HepG2 (cell line): Measurements from ENCODE around the gene S100Z. TPM values are rescaled to one million over a fixed set of nuclear protein-coding genes. Genes with fewer than 3 reads are reported as not detected.
A peak's percentile ranks its signal among the peaks of the same experiment; 100 is the strongest.

Experiments used
- DMTF1 ChIP-seq: sonication (generic); formaldehyde crosslinking; IDR thresholded peaks from 2 replicates; pipeline ENCODE4 v1.4.0; 2020; ENCODE audit warnings: mild to moderate bottlenecking, missing genetic modification reagents
- GLI4 ChIP-seq: sonication (generic); formaldehyde crosslinking; IDR thresholded peaks from 2 replicates; pipeline ENCODE4 v1.5.1; 2020; ENCODE audit warnings: missing genetic modification reagents, mild to moderate bottlenecking, moderate library complexity, borderline replicate concordance
- GPN1 ChIP-seq: sonication (generic); formaldehyde crosslinking; IDR thresholded peaks from 2 replicates; pipeline ENCODE4 v1.5.1; 2020; ENCODE audit warnings: missing genetic modification reagents, borderline replicate concordance
- GRHL1 ChIP-seq: sonication (generic); formaldehyde crosslinking; conservative IDR thresholded peaks from 2 replicates; pipeline ENCODE4 v1.8.0; 2022; ENCODE audit warnings: missing genetic modification reagents
- KDM5B ChIP-seq: sonication (generic); formaldehyde crosslinking; IDR thresholded peaks from 2 replicates; pipeline ENCODE4 v1.4.0; 2020; ENCODE audit warnings: missing genetic modification reagents, mild to moderate bottlenecking, borderline replicate concordance
- KLF16 ChIP-seq, 2 experiments: sonication (generic) in 1 of 2; formaldehyde crosslinking in 1 of 2; IDR thresholded peaks; 2 replicates each; pipeline versions ENCODE4 v1.6.1 to v1.8.0; 2016 to 2023; ENCODE audit warnings: missing genetic modification reagents in 2 of 2, missing compliant biosample characterization in 1 of 2
- NFKB2 ChIP-seq: sonication (generic); formaldehyde crosslinking; IDR thresholded peaks from 2 replicates; pipeline ENCODE4 v1.4.0; 2020; ENCODE audit warnings: missing genetic modification reagents, borderline replicate concordance
- NFYB ChIP-seq: sonication (generic); formaldehyde crosslinking; IDR thresholded peaks from 2 replicates; pipeline ENCODE4 v1.4.0; 2020; ENCODE audit warnings: missing genetic modification reagents
- SKI ChIP-seq: fragments of 450-650 bp; IDR thresholded peaks from one replicate; pipeline ENCODE4 v1.6.1; 2018; ENCODE audit warnings: mild to moderate bottlenecking; ENCODE audit not compliant: partially characterized antibody
- TARDBP ChIP-seq: sonication (generic); formaldehyde crosslinking; IDR thresholded peaks from 2 replicates; pipeline ENCODE4 v1.8.0; 2022; ENCODE audit warnings: mild to moderate bottlenecking, missing genetic modification reagents
- TCF7 ChIP-seq: sonication (generic); IDR thresholded peaks from 2 replicates; pipeline ENCODE4 v1.6.1; 2016; ENCODE audit warnings: antibody characterized with exemption, low read depth
- ZFX ChIP-seq: sonication (generic); formaldehyde crosslinking; IDR thresholded peaks from 2 replicates; pipeline ENCODE4 v1.4.0; 2020; ENCODE audit warnings: mild to moderate bottlenecking, low read depth, missing genetic modification reagents, moderate library complexity
- ZNF143 ChIP-seq: sonication (generic); formaldehyde crosslinking; IDR thresholded peaks from 2 replicates; pipeline ENCODE4 v1.4.0; 2020; ENCODE audit warnings: missing genetic modification reagents
- ZNF280B ChIP-seq: sonication (generic); formaldehyde crosslinking; IDR thresholded peaks from 2 replicates; pipeline ENCODE4 v1.5.0; 2020; ENCODE audit warnings: missing genetic modification reagents, mild to moderate bottlenecking, borderline replicate concordance
- ZNF430 ChIP-seq: sonication (generic); formaldehyde crosslinking; IDR thresholded peaks from 2 replicates; pipeline ENCODE4 v1.9.0; 2021; ENCODE audit warnings: mild to moderate bottlenecking, missing genetic modification reagents
- ZNF468 ChIP-seq: sonication (generic); formaldehyde crosslinking; IDR thresholded peaks from 2 replicates; pipeline ENCODE4 v1.8.0; 2022; ENCODE audit warnings: mild to moderate bottlenecking, moderate library complexity, missing genetic modification reagents
- ZNF512B ChIP-seq: sonication (generic); formaldehyde crosslinking; IDR thresholded peaks from 2 replicates; pipeline ENCODE4 v1.5.1; 2020; ENCODE audit warnings: missing genetic modification reagents, mild to moderate bottlenecking, borderline replicate concordance
- ZNF879 ChIP-seq: sonication (generic); formaldehyde crosslinking; IDR thresholded peaks from 2 replicates; pipeline ENCODE4 v1.8.1; 2023; ENCODE audit warnings: missing genetic modification reagents
- polyA plus RNA-seq, 8 experiments: library from polyadenylated mRNA; depleted of rRNA in 3 of 8; stranded (reverse) in 7 of 8; unstranded in 1 of 8; fragments of >200 nt; fragmentation: Illumina TruSeq in 4 of 8; extraction: Trizol in 4 of 8; gene quantifications; 2 replicates each; pipeline versions ENCODE4 v1.2.1 to v1.2.3, GENCODE V29; 2011 to 2016; ENCODE audit warnings: low read depth in 4 of 8, missing spikeins in 1 of 8, mixed read lengths in 1 of 8; ENCODE audit not compliant: insufficient read depth in 1 of 8
- total RNA-seq, 5 experiments: library from RNA; depleted of rRNA; stranded (reverse); fragments of >200 nt; fragmentation: Illumina TruSeq; extraction: Trizol; gene quantifications; 2 replicates each; pipeline ENCODE4 v1.2.3, GENCODE V29; 2016; ENCODE audit warnings: low read depth in 1 of 5

Gene S100Z
- total and polyA plus RNA-seq, 2 of the 13 experiments (the other 11 are each of a cell fraction or from before 2014, with no cell fraction given), result 0.22 TPM; not detected in 1

DNA sequence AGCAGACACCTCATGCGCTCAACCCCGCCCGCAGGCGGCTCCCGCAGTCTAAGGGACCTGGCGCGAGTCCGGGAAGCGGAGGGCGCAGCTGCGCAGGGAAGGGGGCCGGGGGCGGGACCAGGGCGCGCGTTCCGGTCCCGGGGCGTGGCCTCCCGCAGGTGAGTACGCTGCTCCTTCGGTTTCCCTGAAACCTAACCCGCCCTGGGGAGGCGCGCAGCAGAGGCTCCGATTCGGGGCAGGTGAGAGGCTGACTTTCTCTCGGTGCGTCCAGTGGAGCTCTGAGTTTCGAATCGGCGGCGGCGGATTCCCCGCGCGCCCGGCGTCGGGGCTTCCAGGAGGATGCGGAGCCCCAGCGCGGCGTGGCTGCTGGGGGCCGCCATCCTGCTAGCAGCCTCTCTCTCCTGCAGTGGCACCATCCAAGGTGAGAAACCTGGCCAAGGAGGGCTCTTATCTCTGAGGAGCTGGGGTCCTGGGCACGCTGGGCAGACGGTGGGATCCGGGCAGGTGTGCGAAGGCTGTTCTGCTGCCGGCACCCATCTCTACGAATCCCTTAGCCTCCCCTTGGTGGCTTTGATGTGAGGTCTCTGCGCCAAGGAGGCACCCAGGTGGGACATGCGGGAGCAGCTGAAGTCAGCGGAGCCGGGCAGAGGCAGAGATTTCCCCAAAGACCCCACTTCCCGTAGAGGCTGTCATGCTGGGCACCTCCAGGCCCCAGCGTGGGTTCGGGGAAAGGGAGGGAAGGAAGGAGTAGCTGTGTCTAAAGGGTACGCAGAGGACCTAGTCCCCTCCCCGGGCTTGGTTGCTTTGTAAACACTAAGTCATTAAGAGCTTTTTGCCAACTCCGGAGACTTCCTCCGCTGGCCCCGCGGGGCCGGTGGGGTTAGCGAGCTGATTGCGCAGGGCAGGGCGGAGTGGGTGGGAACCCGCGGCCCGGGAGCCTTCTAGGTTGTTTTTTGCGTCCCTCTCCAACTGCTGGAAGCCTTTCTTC is 30.7 kb upstream of the S100Z start, which contains the start of gene F2RL1 (continued):
- TF ChIP-seq ZNF512B (CRISPR knock-in tag) (no peak), GRHL1 (CRISPR knock-in tag) (no peak), ZNF468 (peak; percentile 79; the same call in 1 of the 2 replicates), ZNF430 (CRISPR knock-in tag) (no peak), TCF7 (no peak; the same call in 1 of the 2 replicates), ZFX (CRISPR knock-in tag) (peak; percentile 5; the same call in 1 of the 2 replicates), ZNF879 (CRISPR knock-in tag) (no peak), ZNF280B (no peak; the same call in 1 of the 2 replicates), KLF16 (CRISPR knock-in tag; IDR thresholded peaks at IDR 0.05) (peak in 1 of 2 experiments; percentile 22; a peak in 1 of 4 replicates), NFKB2 (CRISPR knock-in tag) (peak; percentile 77; the same call in 1 of the 2 replicates), DMTF1 (CRISPR knock-in tag) (no peak), ZNF143 (CRISPR knock-in tag) (no peak), TARDBP (CRISPR knock-in tag) (no peak; the same call in 1 of the 2 replicates), GPN1 (no peak), SKI (no peak), GLI4 (CRISPR knock-in tag) (no peak), KDM5B (CRISPR knock-in tag) (no peak), NFYB (CRISPR knock-in tag) (no peak)
